Measurements from ENCODE around the gene COL4A2. TPM values are rescaled to one million over a fixed set of nuclear protein-coding genes. Genes with fewer than 3 reads are reported as not detected.
"Not testable (repeated sequence)": the region's sequence is repeated elsewhere in the genome, so short reads cannot be mapped to it uniquely, and the experiment has no call there.

Gene COL4A2
- polyA plus RNA-seq, 1 donor from 2014 or later, result not detected

DNA sequence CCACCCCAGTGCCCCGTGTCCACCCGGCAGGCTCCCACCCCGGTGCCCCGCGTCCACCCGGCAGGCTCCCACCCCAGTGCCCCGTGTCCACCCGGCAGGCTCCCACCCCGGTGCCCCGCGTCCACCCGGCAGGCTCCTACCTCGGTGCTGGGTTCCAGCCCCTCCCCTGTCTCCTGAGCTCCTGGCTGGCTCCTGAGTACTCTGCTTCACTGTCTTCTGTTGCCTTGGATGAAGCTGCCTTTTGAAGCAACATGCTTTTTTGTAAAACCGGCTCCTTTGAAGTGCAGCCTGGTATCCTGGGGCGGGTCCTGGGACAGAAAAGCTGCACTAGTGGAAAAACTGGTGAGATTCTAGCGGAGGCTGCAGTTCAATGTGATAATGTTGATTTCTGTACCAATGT lies 6.6 kb downstream of the COL4A2 start:
- peaks cover 29% of the 10 kb centered on the region for H3K27me3 Mint-ChIP-seq
- H3K27ac Mint-ChIP-seq, H3K36me3 Mint-ChIP-seq, H3K4me3 Mint-ChIP-seq, H3K9me3 Mint-ChIP-seq, H3K4me1 Mint-ChIP-seq: not testable (repeated sequence)

GRCh38 chr13:110314516-110315245 lies 7.6 kb downstream of the COL4A2 start:
- Mint-ChIP-seq H3K27me3 (peaks cover 23% of the 10 kb centered on the region), H3K9me3 (peaks cover 0 to 2% (median 2%) of the 10 kb centered on the region in 3 donors), H3K4me3 (no peak overlapping the region), H3K4me1 (peaks cover 0 to 2% (median 0%) of the 10 kb centered on the region in 3 donors), H3K36me3 (no peaks in the 10 kb centered on the region), H3K27ac (no peak overlapping the region)

GRCh38 chr13:110316196-110316595 lies 9.1 kb downstream of the COL4A2 start:
- no peak overlapping the region for H3K4me3 Mint-ChIP-seq
- H3K9me3 Mint-ChIP-seq, result peaks cover 0 to 2% (median 2%) of the 10 kb centered on the region in 3 donors
- no peaks in the 10 kb centered on the region for H3K4me1 Mint-ChIP-seq
- H3K27ac Mint-ChIP-seq, result no peak overlapping the region
- H3K36me3 Mint-ChIP-seq, result no peaks in the 10 kb centered on the region
- H3K27me3 Mint-ChIP-seq, result peaks cover 12% of the 10 kb centered on the region

GRCh38 chr13:110317093-110317492 lies 10.0 kb downstream of the COL4A2 start:
- no peak overlapping the region for H3K27ac Mint-ChIP-seq
- H3K27me3 Mint-ChIP-seq, result peaks cover 12% of the 10 kb centered on the region
- peaks cover under 1 to 6% (median 2%) of the 10 kb centered on the region in 3 donors for H3K9me3 Mint-ChIP-seq
- H3K4me3 Mint-ChIP-seq, result no peak overlapping the region
- no peaks in the 10 kb centered on the region for H3K4me1 Mint-ChIP-seq
- H3K36me3 Mint-ChIP-seq, result peaks cover 3% of the 10 kb centered on the region

- H3K4me3 Mint-ChIP-seq, result no peak overlapping the region
- H3K4me1 Mint-ChIP-seq, result no peaks in the 10 kb centered on the region
- peaks cover 12% of the 10 kb centered on the region for H3K27me3 Mint-ChIP-seq
- peaks cover 3% of the 10 kb centered on the region for H3K36me3 Mint-ChIP-seq
- peaks cover under 1 to 6% (median 2%) of the 10 kb centered on the region in 3 donors for H3K9me3 Mint-ChIP-seq
- H3K27ac Mint-ChIP-seq, result no peak overlapping the region
These were observed 10.6 kb downstream of the COL4A2 start for GRCh38 chr13:110317496-110318195.

DNA sequence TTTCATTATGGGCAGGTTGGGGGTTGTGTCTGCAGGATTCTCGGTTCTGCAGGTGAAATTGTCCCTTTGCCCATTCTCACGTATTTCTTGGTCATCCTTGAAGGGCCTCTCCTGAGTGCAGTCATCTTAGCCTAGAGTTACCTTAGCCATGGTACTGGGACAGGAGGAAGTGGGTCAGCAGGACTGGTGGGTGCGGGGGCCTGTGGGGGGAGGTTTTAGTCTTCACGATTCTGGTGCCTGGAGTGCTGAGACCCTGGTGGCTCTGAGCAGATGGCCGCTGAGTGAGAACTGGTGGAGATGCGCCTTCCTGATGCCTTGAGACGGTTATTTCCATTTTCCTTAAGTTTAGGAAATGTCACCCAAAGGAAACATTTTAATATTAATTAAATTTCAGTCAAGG lies 11.8 kb downstream of the COL4A2 start:
- Mint-ChIP-seq H3K27me3 (peaks cover 5% of the 10 kb centered on the region), H3K4me1 (no peaks in the 10 kb centered on the region), H3K36me3 (peaks cover 3% of the 10 kb centered on the region), H3K27ac (no peak overlapping the region), H3K4me3 (no peak overlapping the region), H3K9me3 (peaks cover 2 to 6% (median 2%) of the 10 kb centered on the region in 3 donors)

DNA sequence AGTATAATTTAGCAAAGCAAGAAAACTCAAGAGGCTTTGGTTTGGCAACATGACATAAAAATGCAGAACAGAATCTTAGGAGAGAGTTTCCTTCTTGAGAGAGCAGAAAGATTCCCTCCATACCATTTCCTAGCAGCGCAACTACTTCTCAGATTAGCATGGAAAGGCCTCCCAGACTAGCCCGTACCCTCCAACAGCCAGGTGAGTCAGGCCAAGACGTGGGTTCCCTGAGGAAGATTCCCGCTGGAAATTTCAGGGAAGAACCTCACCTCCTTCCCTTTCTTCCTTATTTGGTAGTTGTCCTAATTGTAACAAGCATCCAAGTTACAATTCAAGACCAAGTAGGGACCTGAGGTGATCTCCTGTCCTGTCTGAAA lies 12.3 kb downstream of the COL4A2 start:
- Mint-ChIP-seq H3K36me3 (peaks cover 3% of the 10 kb centered on the region), H3K4me1 (no peaks in the 10 kb centered on the region), H3K27ac (no peak overlapping the region), H3K4me3 (no peak overlapping the region), H3K27me3 (peaks cover 5% of the 10 kb centered on the region), H3K9me3 (peaks cover 2 to 6% (median 2%) of the 10 kb centered on the region in 3 donors)

GRCh38 chr13:110319774-110320509 lies 12.9 kb downstream of the COL4A2 start:
- Mint-ChIP-seq H3K9me3 (peaks cover 2 to 6% (median 2%) of the 10 kb centered on the region in 3 donors), H3K27me3 (peaks cover 5% of the 10 kb centered on the region), H3K4me1 (no peaks in the 10 kb centered on the region), H3K27ac (no peak overlapping the region), H3K4me3 (no peak overlapping the region), H3K36me3 (peaks cover 3% of the 10 kb centered on the region)

DNA sequence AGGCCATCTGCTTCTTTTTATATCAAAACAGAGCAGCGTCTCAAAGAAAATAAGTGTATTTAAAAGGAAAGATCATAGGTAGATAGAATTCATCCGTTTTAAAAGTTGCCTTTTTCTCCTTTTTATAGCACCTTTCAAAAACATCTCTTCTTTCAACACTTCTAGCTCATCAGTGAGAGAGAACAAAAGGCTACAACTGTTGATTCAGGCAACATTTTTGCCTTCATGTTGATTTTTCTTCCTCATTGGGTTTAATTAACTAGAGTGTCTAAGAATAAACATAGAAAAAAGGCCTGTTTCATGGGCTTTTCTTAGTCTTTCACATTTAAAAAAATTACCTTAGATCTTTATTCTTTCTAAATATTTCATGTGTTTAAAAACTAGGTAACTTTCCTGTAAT lies 13.6 kb downstream of the COL4A2 start:
- peaks cover 3% of the 10 kb centered on the region for H3K36me3 Mint-ChIP-seq
- no peak overlapping the region for H3K4me3 Mint-ChIP-seq
- no peak overlapping the region for H3K27ac Mint-ChIP-seq
- H3K27me3 Mint-ChIP-seq, result peaks cover 7% of the 10 kb centered on the region
- H3K9me3 Mint-ChIP-seq, result peaks cover 2 to 6% (median 2%) of the 10 kb centered on the region in 3 donors
- no peaks in the 10 kb centered on the region for H3K4me1 Mint-ChIP-seq

- H3K27me3 Mint-ChIP-seq, result peaks cover 12% of the 10 kb centered on the region
- not testable (repeated sequence) for H3K27ac Mint-ChIP-seq, H3K4me1 Mint-ChIP-seq, H3K36me3 Mint-ChIP-seq, H3K4me3 Mint-ChIP-seq, H3K9me3 Mint-ChIP-seq
These were observed 14.5 kb downstream of the COL4A2 start for GRCh38 chr13:110321573-110321972.

GRCh38 chr13:110322126-110322827 lies 15.2 kb downstream of the COL4A2 start:
- Mint-ChIP-seq H3K4me1 (no peaks in the 10 kb centered on the region), H3K27me3 (peaks cover 12% of the 10 kb centered on the region), H3K36me3 (peaks cover 3% of the 10 kb centered on the region), H3K4me3 (no peak overlapping the region), H3K9me3 (peaks cover 2 to 6% (median 5%) of the 10 kb centered on the region in 3 donors), H3K27ac (peak overlapping the region in 1 of 3 donors; percentile 27)

GRCh38 chr13:110322828-110323171 lies 15.7 kb downstream of the COL4A2 start:
- H3K9me3 Mint-ChIP-seq, result peaks cover 2 to 6% (median 5%) of the 10 kb centered on the region in 3 donors
- no peaks in the 10 kb centered on the region for H3K4me1 Mint-ChIP-seq
- H3K27me3 Mint-ChIP-seq, result peaks cover 12% of the 10 kb centered on the region
- H3K27ac Mint-ChIP-seq, result no peak overlapping the region
- peaks cover 3% of the 10 kb centered on the region for H3K36me3 Mint-ChIP-seq
- H3K4me3 Mint-ChIP-seq, result no peak overlapping the region

DNA sequence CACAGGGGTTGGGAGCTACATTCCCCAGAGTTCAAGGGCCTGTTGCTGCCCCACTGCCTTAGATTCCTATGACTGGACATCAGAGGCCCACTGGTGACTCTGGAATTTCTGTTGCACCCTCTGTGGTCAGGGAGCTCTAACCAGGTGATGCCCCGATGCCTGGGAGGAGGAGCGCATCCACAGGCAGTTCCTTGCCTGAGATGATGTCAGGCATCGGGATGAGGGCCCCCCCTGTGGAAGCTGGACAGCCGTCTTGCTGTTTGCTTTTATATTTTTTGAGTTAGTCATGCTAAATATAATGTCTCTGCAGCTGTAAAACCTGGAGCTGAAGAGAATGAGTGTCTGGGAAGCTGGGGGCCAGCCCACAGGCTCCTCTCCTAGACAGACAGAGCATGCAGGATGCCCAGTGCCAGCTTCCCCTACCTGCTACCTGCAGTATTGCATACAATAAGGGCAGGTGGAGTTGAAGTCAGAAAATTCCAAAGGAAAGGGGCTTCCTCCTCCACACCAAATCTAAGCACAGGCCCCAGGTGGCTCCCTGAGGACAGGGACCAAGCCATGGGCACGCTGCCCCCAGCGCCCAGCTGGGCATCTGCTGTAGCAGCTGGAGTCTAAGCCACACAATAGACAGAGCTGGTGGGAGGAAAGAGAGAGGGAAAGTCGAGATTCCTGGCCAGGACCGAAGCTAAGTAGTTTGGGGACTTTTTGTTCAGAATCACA lies 16.2 kb downstream of the COL4A2 start:
- peaks cover 0 to 6% (median 5%) of the 10 kb centered on the region in 3 donors for H3K9me3 Mint-ChIP-seq
- H3K27me3 Mint-ChIP-seq, result peaks cover 12% of the 10 kb centered on the region
- no peaks in the 10 kb centered on the region for H3K4me1 Mint-ChIP-seq
- H3K4me3 Mint-ChIP-seq, result no peak overlapping the region
- no peak overlapping the region for H3K27ac Mint-ChIP-seq
- H3K36me3 Mint-ChIP-seq, result peaks cover 3% of the 10 kb centered on the region

DNA sequence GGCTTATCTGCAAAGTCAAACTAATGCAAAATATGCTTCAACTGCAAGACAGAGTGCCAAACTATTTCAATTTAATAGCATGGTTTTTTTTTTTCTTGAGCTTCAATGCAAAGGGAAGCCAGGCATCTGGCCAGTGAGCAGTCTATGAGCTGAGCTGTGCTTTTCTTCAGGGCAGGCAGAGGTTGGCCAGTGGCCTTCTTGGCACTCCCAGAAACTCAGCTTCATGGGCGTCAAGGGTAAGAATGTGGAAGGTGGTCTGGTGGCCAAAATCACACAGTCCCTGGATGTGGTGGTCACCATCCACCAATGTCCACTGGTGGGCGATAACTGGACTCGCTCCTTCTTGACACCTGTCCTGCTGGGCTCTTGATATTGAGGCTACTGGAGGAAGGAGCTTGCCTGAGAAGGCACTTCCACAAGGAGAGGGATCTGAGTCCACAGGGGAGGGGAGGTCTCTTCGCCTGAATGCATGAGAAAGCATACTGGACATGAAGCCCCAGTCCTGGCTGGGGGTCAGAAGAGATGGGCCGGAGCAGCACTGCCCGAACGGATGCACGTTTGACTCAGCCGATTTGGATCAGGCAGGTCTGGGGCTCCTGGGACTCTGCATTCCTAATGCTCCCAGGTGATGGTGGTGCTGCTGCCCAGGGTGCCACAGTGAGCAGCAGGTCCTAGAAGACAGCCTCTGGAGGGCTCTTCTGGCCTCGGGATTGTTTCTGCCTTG lies 17.1 kb downstream of the COL4A2 start:
- Mint-ChIP-seq H3K27me3 (peaks cover 12% of the 10 kb centered on the region), H3K4me3 (no peak overlapping the region)

More for the DNA sequence above, 17.1 kb downstream of the COL4A2 start:
- Mint-ChIP-seq H3K4me1 (no peaks in the 10 kb centered on the region), H3K27ac (no peak overlapping the region), H3K36me3 (peaks cover 3% of the 10 kb centered on the region), H3K9me3 (peaks cover 0 to 6% (median 5%) of the 10 kb centered on the region in 3 donors)
